HCT116 (cell line): ENCODE results near the gene WNT5B. TPM values are rescaled to one million over a fixed set of nuclear protein-coding genes. Genes with fewer than 3 reads are reported as not detected.

Source experiments
- ATAC-seq: fragments of 200-7000 bp; cut with Tn5 transposase; 2 replicates; pipeline ENCODE4 v1.9.1; 2020; ENCODE audit warnings: mild to moderate bottlenecking, moderate library complexity
- BruUV-seq: library from RNA; stranded (reverse); fragments of 400-500 nt; replicated peaks from 2 replicates; lab custom pipeline; 2021; lab: Mats Ljungman, UMichigan
- CTCF ChIA-PET: fragments of 300-600 bp; sonication (Branson Sonifier 250); formaldehyde crosslinking; loops from one replicate; lab custom pipeline; 2021; ENCODE audit warnings: antibody characterized with exemption; lab: Charles Lee
- POLR2A ChIA-PET: fragments of 300-600, 350-600 bp; sonication (Branson Sonifier 250); formaldehyde crosslinking; loops from one replicate; lab custom pipeline; 2021; ENCODE audit warnings: antibody characterized with exemption; lab: Charles Lee
- RAD21 ChIA-PET, 2 experiments: fragments of 300-600 bp; sonication (Branson Sonifier 250); formaldehyde crosslinking; loops; one replicate each; lab custom pipeline; 2023; ENCODE audit warnings: low total read pairs in 2 of 2; ENCODE audit not compliant: uncharacterized antibody in 2 of 2, unreplicated experiment in 2 of 2, low non-redundant PET in 1 of 2; lab: Charles Lee
- DNase-seq: peaks from one replicate; pipeline ENCODE4 v3.0.0-alpha.2; 2010; ENCODE audit warnings: low read depth, low spot score
- H2AFZ ChIP-seq: fragments of 200-600 bp; shearing (Covaris generic), sonication (generic); 2 replicates; pipeline ENCODE4 v1.6.1; 2017; ENCODE audit warnings: low read depth, mixed run types, mixed read lengths, antibody characterized with exemption, low read length; ENCODE audit not compliant: poor library complexity, severe bottlenecking
- H3K27ac ChIP-seq: 2 replicates; pipeline ENCODE4 v1.5.1; 2012; ENCODE audit warnings: low read depth, low read length
- H3K27me3 ChIP-seq: fragments of 200-600 bp; sonication (generic); 2 replicates; pipeline ENCODE4 v1.6.1; 2016; ENCODE audit warnings: mixed run types, low read length, mixed read lengths; ENCODE audit not compliant: insufficient read depth
- H3K36me3 ChIP-seq, 2 experiments: fragments of 200-500 bp in 1 of 2; fragments of 200-600 bp in 1 of 2; sonication (Bioruptor generic) in 1 of 2; sonication (generic) in 1 of 2; 2 replicates each; pipeline versions ENCODE4 v1.5.1 to v1.6.1; 2014 to 2016; ENCODE audit warnings: low read length in 2 of 2, inconsistent platforms in 1 of 2, mixed read lengths in 1 of 2, mixed run types in 1 of 2; ENCODE audit not compliant: insufficient read depth in 2 of 2, control insufficient read depth in 1 of 2
- H3K4me1 ChIP-seq, 2 experiments: fragments of 200-600 bp in 1 of 2; sonication (generic) in 1 of 2; 2 replicates each; pipeline versions ENCODE4 v1.5.1 to v1.6.1; 2012 to 2017; ENCODE audit warnings: low read length in 2 of 2, inconsistent platforms in 1 of 2, mild to moderate bottlenecking in 1 of 2, mixed read lengths in 1 of 2, mixed run types in 1 of 2, moderate library complexity in 1 of 2; ENCODE audit not compliant: insufficient read depth in 2 of 2, control insufficient read depth in 1 of 2
- H3K4me2 ChIP-seq: fragments of 200-600 bp; sonication (generic); 2 replicates; pipeline ENCODE4 v1.6.1; 2017; ENCODE audit warnings: mixed run types, low read length, mixed read lengths
- H3K4me3 ChIP-seq, 2 experiments: fragments of 200-600 bp in 1 of 2; sonication (generic) in 1 of 2; replicated peaks in 1 of 2; 2 replicates each; pipeline ENCODE4 v1.5.1; 2011 to 2016; ENCODE audit warnings: low read length in 2 of 2, control low read depth in 1 of 2, low read depth in 1 of 2, mild to moderate bottlenecking in 1 of 2, mixed read lengths in 1 of 2, mixed run types in 1 of 2
- H3K79me2 ChIP-seq: fragments of 200-600 bp; sonication (generic); 2 replicates; pipeline ENCODE4 v1.6.1; 2017; ENCODE audit warnings: mild to moderate bottlenecking, mixed run types, low read length, moderate library complexity, mixed read lengths; ENCODE audit not compliant: insufficient read depth
- H3K9ac ChIP-seq: fragments of 200-600 bp; sonication (generic); 2 replicates; pipeline ENCODE4 v1.6.1; 2016; ENCODE audit warnings: low read length, mixed read lengths
- H3K9me2 ChIP-seq: fragments of 200-600 bp; sonication (generic), shearing (Covaris generic); 2 replicates; pipeline ENCODE4 v1.6.1; 2017; ENCODE audit warnings: mixed run types, mild to moderate bottlenecking, moderate library complexity; ENCODE audit not compliant: insufficient read depth
- H3K9me3 ChIP-seq, 2 experiments: fragments of 200-500 bp in 1 of 2; fragments of 200-600 bp in 1 of 2; sonication (Bioruptor generic) in 1 of 2; sonication (generic) in 1 of 2; 2 replicates each; pipeline ENCODE4 v1.6.1; 2014 to 2017; ENCODE audit warnings: low read length in 2 of 2, mixed read lengths in 2 of 2, inconsistent platforms in 1 of 2, low read depth in 1 of 2, mild to moderate bottlenecking in 1 of 2, mixed run types in 1 of 2, moderate library complexity in 1 of 2; ENCODE audit not compliant: control insufficient read depth in 1 of 2, insufficient read depth in 1 of 2
- H4K20me1 ChIP-seq: fragments of 200-600 bp; sonication (generic), shearing (Covaris generic); 2 replicates; pipeline ENCODE4 v1.6.1; 2017; ENCODE audit warnings: mixed run types, mild to moderate bottlenecking, moderate library complexity; ENCODE audit not compliant: insufficient read depth
- CBX3 ChIP-seq: IDR thresholded peaks from 2 replicates; pipeline ENCODE4 v1.6.1; 2012; ENCODE audit warnings: low read depth
- EGR1 ChIP-seq: IDR thresholded peaks from 2 replicates; pipeline ENCODE4 v1.6.1; 2012; ENCODE audit warnings: low read depth
- FOSL1 ChIP-seq: IDR thresholded peaks from 2 replicates; pipeline ENCODE4 v1.6.1; 2012; ENCODE audit warnings: low read depth
- POLR2A ChIP-seq: IDR thresholded peaks from 2 replicates; pipeline ENCODE4 v1.7.0; 2011; ENCODE audit warnings: borderline replicate concordance; ENCODE audit not compliant: insufficient read depth, insufficient read length; ENCODE audit errors: extremely low read depth
- RAD21 ChIP-seq: IDR thresholded peaks from 2 replicates; pipeline ENCODE4 v1.6.1; 2012; ENCODE audit warnings: low read depth, mild to moderate bottlenecking
- REST ChIP-seq: IDR thresholded peaks from 2 replicates; pipeline ENCODE4 v1.6.1; 2012; ENCODE audit warnings: low read depth
- SIN3A ChIP-seq: IDR thresholded peaks from 2 replicates; pipeline ENCODE4 v1.6.1; 2012; ENCODE audit warnings: low read depth
- SRF ChIP-seq: IDR thresholded peaks from 2 replicates; pipeline ENCODE4 v1.6.1; 2012; ENCODE audit warnings: low read depth
- YY1 ChIP-seq: IDR thresholded peaks from 2 replicates; pipeline ENCODE4 v1.6.1; 2011; ENCODE audit warnings: low read length, low read depth, moderate library complexity, mild to moderate bottlenecking; ENCODE audit not compliant: insufficient replicate concordance; ENCODE audit errors: extremely low read depth
- ZFX ChIP-seq: fragments of 450-650 bp; IDR thresholded peaks from 2 replicates; pipeline ENCODE4 v1.6.1; 2017
- intact Hi-C: fragments of 100-400 bp; cut with micrococcal nuclease; formaldehyde crosslinking; loops from 2 replicates; pipeline ENCODE4 v1.10.0; 2022
- total RNA-seq: library from RNA; stranded (reverse); gene quantifications from one replicate; pipeline ENCODE4 v1.2.1, GENCODE V29; 2021; ENCODE audit not compliant: unreplicated experiment
- TF ChIP-seq, protein P1 (sequence below), 3 experiments: fragments of 200-600 bp in 1 of 3; sonication (generic) in 1 of 3; IDR thresholded peaks in 2 of 3; conservative IDR thresholded peaks in 1 of 3; 2 replicates each; pipeline ENCODE4 v1.5.1; 2012 to 2017; ENCODE audit warnings: low read depth in 2 of 3, low read length in 2 of 3, antibody characterized with exemption in 1 of 3, borderline replicate concordance in 1 of 3, control low read depth in 1 of 3, mild to moderate bottlenecking in 1 of 3, mixed read lengths in 1 of 3, mixed run types in 1 of 3, moderate library complexity in 1 of 3; ENCODE audit not compliant: insufficient read depth in 1 of 3

Gene WNT5B
- total RNA-seq, 1 experiment from 2014 or later: 0.52 TPM

GRCh38 chr12:1619587-1619986 is 9.4 kb upstream of the WNT5B start:
- Histone ChIP-seq H3K27ac (no peak overlapping the region), H3K9ac (no peak overlapping the region), H3K4me1 (no peaks in the 10 kb centered on the region), H3K4me3 (no peak overlapping the region), H4K20me1 (no peaks in the 10 kb centered on the region), H3K9me2 (no peaks in the 10 kb centered on the region), H3K79me2 (no peaks in the 10 kb centered on the region), H3K27me3 (no peaks in the 10 kb centered on the region), H3K9me3 (no peaks in the 10 kb centered on the region), H2AFZ (no peak overlapping the region), H3K4me2 (no peak overlapping the region), H3K36me3 (no peaks in the 10 kb centered on the region)
- ChIA-PET POLR2A (interaction anchor here (0.6 kb wide), 1 partner anchor 362 kb away, joined by 3 read pairs; no protein-coding TSS in a partner anchor), CTCF (interaction anchor here (0.6 kb wide), 1 partner anchor 607 kb away, joined by 3 read pairs; no protein-coding TSS in a partner anchor), RAD21 (no interaction called here)
- DNase-seq (no peak), ATAC-seq (no peak)
- intact Hi-C loops: no loop called here
- BruUV-seq: no TSS peak
- no peak for TF ChIP-seq SIN3A
- TF ChIP-seq REST: no peak

GRCh38 chr12:1620092-1620491 is 8.9 kb upstream of the WNT5B start:
- Histone ChIP-seq H3K27me3 (no peaks in the 10 kb centered on the region), H3K36me3 (no peaks in the 10 kb centered on the region), H3K4me2 (no peak overlapping the region), H3K9me3 (no peaks in the 10 kb centered on the region), H4K20me1 (no peaks in the 10 kb centered on the region), H2AFZ (no peak overlapping the region), H3K4me3 (no peak overlapping the region), H3K27ac (no peak overlapping the region), H3K79me2 (no peaks in the 10 kb centered on the region), H3K9me2 (no peaks in the 10 kb centered on the region), H3K4me1 (no peaks in the 10 kb centered on the region), H3K9ac (no peak overlapping the region)
- CTCF ChIA-PET: no interaction called here
- intact Hi-C loops: no loop called here
- POLR2A ChIA-PET: no interaction called here
- DNase-seq (no peak), ATAC-seq (no peak)
- RAD21 ChIA-PET: no interaction called here
- BruUV-seq: no TSS peak
- TF ChIP-seq SRF (no peak), SIN3A (no peak), POLR2A (no peak), YY1 (no peak), RAD21 (no peak), CBX3 (no peak), REST (no peak), ZFX (no peak), EGR1 (no peak), FOSL1 (no peak)
- TF ChIP-seq, protein P1, sequence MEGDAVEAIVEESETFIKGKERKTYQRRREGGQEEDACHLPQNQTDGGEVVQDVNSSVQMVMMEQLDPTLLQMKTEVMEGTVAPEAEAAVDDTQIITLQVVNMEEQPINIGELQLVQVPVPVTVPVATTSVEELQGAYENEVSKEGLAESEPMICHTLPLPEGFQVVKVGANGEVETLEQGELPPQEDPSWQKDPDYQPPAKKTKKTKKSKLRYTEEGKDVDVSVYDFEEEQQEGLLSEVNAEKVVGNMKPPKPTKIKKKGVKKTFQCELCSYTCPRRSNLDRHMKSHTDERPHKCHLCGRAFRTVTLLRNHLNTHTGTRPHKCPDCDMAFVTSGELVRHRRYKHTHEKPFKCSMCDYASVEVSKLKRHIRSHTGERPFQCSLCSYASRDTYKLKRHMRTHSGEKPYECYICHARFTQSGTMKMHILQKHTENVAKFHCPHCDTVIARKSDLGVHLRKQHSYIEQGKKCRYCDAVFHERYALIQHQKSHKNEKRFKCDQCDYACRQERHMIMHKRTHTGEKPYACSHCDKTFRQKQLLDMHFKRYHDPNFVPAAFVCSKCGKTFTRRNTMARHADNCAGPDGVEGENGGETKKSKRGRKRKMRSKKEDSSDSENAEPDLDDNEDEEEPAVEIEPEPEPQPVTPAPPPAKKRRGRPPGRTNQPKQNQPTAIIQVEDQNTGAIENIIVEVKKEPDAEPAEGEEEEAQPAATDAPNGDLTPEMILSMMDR (IDR thresholded peaks at IDR 0.05 in 2 of 3, conservative IDR thresholded peaks at IDR 0.05 in 1 of 3; ENCODE audit: borderline replicate concordance in 1 of 3, insufficient read depth in 1 of 3, low read depth in 2 of 3, low read length in 2 of 3): no peak
